WTC11 (cell line): Measurements from ENCODE around the gene SCAI. TPM values are rescaled to one million over a fixed set of nuclear protein-coding genes. Genes with fewer than 3 reads are reported as not detected.

Source experiments
- ATAC-seq: fragments of 200-7000 bp; cut with Tn5 transposase; 2 replicates; pipeline ENCODE4 v1.10.0; 2021; ENCODE audit warnings: mild to moderate bottlenecking, moderate library complexity
- CTCF ChIA-PET: fragments of 300-600 bp; sonication (Branson Sonifier 250); formaldehyde crosslinking; loops from one replicate; lab custom pipeline; 2021; ENCODE audit warnings: antibody characterized with exemption; lab: Charles Lee
- POLR2A ChIA-PET: fragments of 350-600 bp; sonication (Branson Sonifier 250); formaldehyde crosslinking; loops from one replicate; lab custom pipeline; 2021; ENCODE audit warnings: antibody characterized with exemption; lab: Charles Lee
- DNase-seq: peaks from one replicate; pipeline ENCODE4 v3.0.0; 2021; ENCODE audit warnings: low spot score
- H3K27ac Mint-ChIP-seq: 2 replicates; pipeline ENCODE4 v1.8.0; 2021; ENCODE audit warnings: mixed read lengths
- H3K27me3 Mint-ChIP-seq: 2 replicates; pipeline ENCODE4 v1.8.0; 2021; ENCODE audit warnings: low read depth, mild to moderate bottlenecking, moderate library complexity, mixed read lengths
- H3K36me3 Mint-ChIP-seq: 2 replicates; pipeline ENCODE4 v1.8.0; 2021; ENCODE audit warnings: mixed read lengths
- H3K4me1 Mint-ChIP-seq: 2 replicates; pipeline ENCODE4 v1.8.0; 2022; ENCODE audit warnings: mixed read lengths
- H3K4me3 Mint-ChIP-seq: 2 replicates; pipeline ENCODE4 v1.8.0; 2021; ENCODE audit warnings: mild to moderate bottlenecking, moderate library complexity, mixed read lengths
- H3K9me3 Mint-ChIP-seq: 2 replicates; pipeline ENCODE4 v1.8.0; 2021; ENCODE audit warnings: mixed read lengths
- CDX4 ChIP-seq: fragments of 250-450 bp; sonication (Bioruptor Pico); IDR thresholded peaks from 2 replicates; pipeline ENCODE4 v1.9.0; 2021; ENCODE audit warnings: moderate library complexity, mild to moderate bottlenecking, inconsistent platforms, borderline replicate concordance
- CREM ChIP-seq: sonication (generic); formaldehyde crosslinking; IDR thresholded peaks from 2 replicates; pipeline ENCODE4 v1.8.1; 2022; ENCODE audit warnings: mild to moderate bottlenecking, missing genetic modification reagents, moderate library complexity
- ELF4 ChIP-seq: sonication (generic); formaldehyde crosslinking; IDR thresholded peaks from 2 replicates; pipeline ENCODE4 v1.8.1; 2022; ENCODE audit warnings: low read depth, mild to moderate bottlenecking, moderate library complexity, missing genetic modification reagents
- FOXJ3 ChIP-seq: sonication (generic); formaldehyde crosslinking; IDR thresholded peaks from 2 replicates; pipeline ENCODE4 v1.9.0; 2021; ENCODE audit warnings: missing genetic modification reagents, mild to moderate bottlenecking, borderline replicate concordance
- FOXK1 ChIP-seq: sonication (generic); formaldehyde crosslinking; IDR thresholded peaks from 2 replicates; pipeline ENCODE4 v1.8.0; 2022; ENCODE audit warnings: mild to moderate bottlenecking, moderate library complexity, missing genetic modification reagents
- FOXP1 ChIP-seq: sonication (generic); formaldehyde crosslinking; IDR thresholded peaks from 2 replicates; pipeline ENCODE4 v1.8.0; 2022; ENCODE audit warnings: missing genetic modification reagents, mild to moderate bottlenecking, moderate library complexity, borderline replicate concordance
- FOXP4 ChIP-seq: sonication (generic); formaldehyde crosslinking; IDR thresholded peaks from 2 replicates; pipeline ENCODE4 v1.8.0; 2022; ENCODE audit warnings: mild to moderate bottlenecking, missing genetic modification reagents
- MAX ChIP-seq: sonication (generic); formaldehyde crosslinking; IDR thresholded peaks from 2 replicates; pipeline ENCODE4 v1.8.0; 2022; ENCODE audit warnings: mild to moderate bottlenecking, missing genetic modification reagents
- NFYB ChIP-seq: sonication (generic); formaldehyde crosslinking; conservative IDR thresholded peaks from 2 replicates; pipeline ENCODE4 v1.8.0; 2022; ENCODE audit warnings: low read depth, missing genetic modification reagents
- NR3C1 ChIP-seq: sonication (generic); formaldehyde crosslinking; conservative IDR thresholded peaks from 2 replicates; pipeline ENCODE4 v1.8.1; 2023; ENCODE audit warnings: low read depth, mild to moderate bottlenecking, missing genetic modification reagents
- OVOL2 ChIP-seq: fragments of 250-450 bp; sonication (Bioruptor Pico); IDR thresholded peaks from 2 replicates; pipeline ENCODE4 v1.9.0; 2021; ENCODE audit warnings: mild to moderate bottlenecking, borderline replicate concordance
- TP53 ChIP-seq: sonication (generic); formaldehyde crosslinking; IDR thresholded peaks from 2 replicates; pipeline ENCODE4 v1.8.1; 2023; ENCODE audit warnings: mild to moderate bottlenecking, missing genetic modification reagents
- ZNF232 ChIP-seq: sonication (generic); formaldehyde crosslinking; IDR thresholded peaks from 2 replicates; pipeline ENCODE4 v1.8.0; 2022; ENCODE audit warnings: mild to moderate bottlenecking, missing genetic modification reagents
- ZNF263 ChIP-seq: sonication (generic); formaldehyde crosslinking; IDR thresholded peaks from 2 replicates; pipeline ENCODE4 v1.8.1; 2022; ENCODE audit warnings: low read depth, mild to moderate bottlenecking, moderate library complexity, missing genetic modification reagents
- ZNF425 ChIP-seq: fragments of 250-450 bp; sonication (Bioruptor Pico); conservative IDR thresholded peaks from 2 replicates; pipeline ENCODE4 v1.9.0; 2021; ENCODE audit warnings: mild to moderate bottlenecking
- ZNF532 ChIP-seq: fragments of 250-450 bp; sonication (Bioruptor Pico); IDR thresholded peaks from 2 replicates; pipeline ENCODE4 v1.9.0; 2021; ENCODE audit warnings: mild to moderate bottlenecking, borderline replicate concordance
- ZNF671 ChIP-seq: fragments of 250-450 bp; sonication (Bioruptor Pico); IDR thresholded peaks from 2 replicates; pipeline ENCODE4 v1.8.0; 2021; ENCODE audit warnings: mild to moderate bottlenecking
- total RNA-seq: library from RNA; stranded (reverse); gene quantifications from 3 replicates; pipeline ENCODE4 v1.2.3, GENCODE V29; 2021

SCAI gene
- total RNA-seq, 1 experiment from 2014 or later, result 20.4 TPM

GRCh38 chr9:125161284-125161918, 18.1 kb upstream of the SCAI start:
- ChIA-PET CTCF (no interaction called here), POLR2A (no interaction called here)
- TF ChIP-seq OVOL2 (CRISPR knock-in tag) (no peak), ZNF671 (CRISPR knock-in tag) (no peak), FOXP4 (CRISPR knock-in tag) (no peak), ZNF425 (CRISPR knock-in tag) (no peak), NR3C1 (CRISPR knock-in tag) (no peak), ZNF232 (no peak), CREM (CRISPR knock-in tag) (no peak), FOXP1 (CRISPR knock-in tag) (no peak), MAX (CRISPR knock-in tag) (no peak), NFYB (CRISPR knock-in tag) (no peak), FOXK1 (CRISPR knock-in tag) (no peak), FOXJ3 (CRISPR knock-in tag) (no peak), CDX4 (CRISPR knock-in tag) (no peak), ZNF263 (CRISPR knock-in tag) (no peak)
- Mint-ChIP-seq H3K36me3 (peaks cover 14% of the 10 kb centered on the region), H3K27me3 (no peaks in the 10 kb centered on the region), H3K27ac (no peak overlapping the region; the same call in 1 of the 2 replicates), H3K4me1 (no peaks in the 10 kb centered on the region), H3K4me3 (no peak overlapping the region), H3K9me3 (no peaks in the 10 kb centered on the region)
- DNase-seq (no peak), ATAC-seq (no peak)

- no peaks in the 10 kb centered on the region for H3K4me1 Mint-ChIP-seq
- H3K9me3 Mint-ChIP-seq, result no peaks in the 10 kb centered on the region
- POLR2A ChIA-PET, result no interaction called here
- H3K36me3 Mint-ChIP-seq, result peaks cover 14% of the 10 kb centered on the region
- ATAC-seq, result no peak
- H3K4me3 Mint-ChIP-seq, result no peak overlapping the region
- CTCF ChIA-PET, result no interaction called here
- no peak for TF ChIP-seq ZNF671 (CRISPR knock-in tag)
- no peak for TF ChIP-seq OVOL2 (CRISPR knock-in tag)
- no peak for TF ChIP-seq ELF4 (CRISPR knock-in tag)
- TF ChIP-seq TP53, result no peak
- no peak for TF ChIP-seq ZNF532 (CRISPR knock-in tag)
- TF ChIP-seq, all 79 proteins: peak for 0
- DNase-seq, result no peak
- Mint-ChIP-seq H3K27me3 (no peaks in the 10 kb centered on the region), H3K27ac (no peak overlapping the region)
Observed at GRCh38 chr9:125160750-125161149, 17.4 kb upstream of the SCAI start.
